GM12878 (cell line): ENCODE measurements around the gene SRMS. TPM values are rescaled to one million over a fixed set of nuclear protein-coding genes. Genes with fewer than 3 reads are reported as not detected.

ENCODE experiments used
- E2F8 ChIP-seq: fragments of 450-650 bp; IDR thresholded peaks from 2 replicates; pipeline ENCODE4 v1.6.1; 2018; ENCODE audit warnings: mild to moderate bottlenecking, low read depth, moderate library complexity; ENCODE audit not compliant: partially characterized antibody
- MTA3 ChIP-seq: IDR thresholded peaks from 2 replicates; pipeline ENCODE4 v1.6.1; 2012; ENCODE audit warnings: low read length, inconsistent platforms, borderline replicate concordance
- SMAD5 ChIP-seq: IDR thresholded peaks from 2 replicates; pipeline ENCODE4 v1.6.1; 2016; ENCODE audit warnings: antibody characterized with exemption, low read depth
- STAT3 ChIP-seq: IDR thresholded peaks from 2 replicates; pipeline ENCODE4 v1.6.1; 2011; ENCODE audit warnings: low read depth, low read length, improper control_type of control experiment
- TBL1XR1 ChIP-seq: IDR thresholded peaks from 2 replicates; pipeline ENCODE4 v1.6.1; 2012; ENCODE audit warnings: low read depth, low read length, improper control_type of control experiment
- USF1 ChIP-seq: IDR thresholded peaks from 2 replicates; pipeline ENCODE4 v1.6.1; 2011; ENCODE audit warnings: borderline replicate concordance, low read depth, mild to moderate bottlenecking, moderate library complexity, mixed read lengths, low read length; ENCODE audit not compliant: insufficient read depth; ENCODE audit errors: extremely low read length
- ZBTB11 ChIP-seq: fragments of 450-650 bp; formaldehyde crosslinking; IDR thresholded peaks from 2 replicates; pipeline ENCODE4 v1.5.0; 2022; ENCODE audit warnings: mild to moderate bottlenecking, missing genetic modification characterization
- ZNF217 ChIP-seq: fragments of 450-650 bp; IDR thresholded peaks from 2 replicates; pipeline ENCODE4 v1.6.1; 2017; ENCODE audit warnings: antibody characterized with exemption, mild to moderate bottlenecking
- polyA plus RNA-seq, 11 experiments: library from polyadenylated mRNA; depleted of rRNA in 4 of 11; unstranded in 6 of 11; stranded (reverse) in 5 of 11; fragments of >200 nt; fragmentation: Nextera tagmentation in 4 of 11; fragmentation: Illumina TruSeq in 1 of 11; extraction: Ambion mirVana in 4 of 11; extraction: Trizol in 1 of 11; gene quantifications; 1 replicate in 1 of 11; 2 replicates in 10 of 11; pipeline versions ENCODE4 v1.2.1 to v1.2.3, GENCODE V29; 2011 to 2016; ENCODE audit warnings: inconsistent platforms in 2 of 11, missing spikeins in 2 of 11, low read depth in 1 of 11
- total RNA-seq, 4 experiments: library from RNA; depleted of rRNA in 3 of 4; stranded (reverse); fragments of >200 nt in 3 of 4; fragmentation: Illumina TruSeq in 1 of 4; extraction: Trizol in 1 of 4; gene quantifications; 2 replicates each; pipeline versions ENCODE4 v1.2.1 to v1.2.3, GENCODE V29; 2013 to 2021

Gene SRMS
- total and polyA plus RNA-seq, 10 of the 15 experiments (the other 5 are each of a cell fraction or from before 2014, with no cell fraction given): not detected

DNA sequence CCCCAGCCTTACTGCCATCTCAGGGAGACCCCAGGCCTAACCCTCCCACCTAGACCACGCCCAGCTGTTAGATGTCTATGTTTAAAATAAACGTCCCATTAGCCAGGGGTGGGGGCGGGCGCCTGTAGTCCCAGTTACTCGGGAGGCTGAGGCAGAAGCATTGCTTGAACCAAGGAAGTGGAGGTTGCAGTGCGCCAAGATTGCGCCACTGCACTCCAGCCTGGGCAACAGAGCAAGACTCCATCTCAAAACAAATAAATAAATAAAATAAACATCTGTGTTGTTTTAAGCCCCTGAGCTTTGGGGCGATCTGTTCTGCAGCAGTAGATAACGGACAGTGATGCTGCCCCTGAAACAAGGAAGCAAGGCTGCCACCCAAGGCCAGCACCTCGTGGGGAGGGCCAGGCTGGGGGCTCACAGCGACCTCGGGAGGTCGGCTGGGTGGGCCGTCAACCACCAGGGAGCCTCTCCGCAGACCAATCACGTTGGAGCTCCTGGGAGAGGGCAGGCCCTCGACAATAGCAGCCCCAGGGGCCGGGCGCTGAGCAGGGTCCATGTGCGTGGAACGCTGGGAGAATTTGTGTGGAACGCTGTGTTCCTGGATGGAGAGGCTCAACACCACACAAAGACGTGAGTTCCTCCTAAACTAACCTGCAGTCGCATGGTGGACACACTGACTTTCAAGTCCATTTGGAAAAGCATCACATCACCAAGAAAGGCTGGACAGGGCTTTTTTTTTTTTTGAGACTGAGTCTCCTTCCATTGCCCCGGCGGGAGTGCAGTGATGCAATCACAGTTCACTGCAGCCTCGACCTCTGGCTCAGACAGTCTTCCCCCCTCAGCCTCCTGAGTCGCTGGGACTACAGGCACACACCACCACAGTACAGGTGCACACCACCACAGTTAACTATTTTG, 27.5 kb upstream of the SRMS start (continued):
- TF ChIP-seq USF1 (no peak), STAT3 (no peak), MTA3 (no peak), TBL1XR1 (no peak), ZBTB11 (CRISPR knock-in tag) (no peak), E2F8 (no peak), SMAD5 (no peak), ZNF217 (no peak)
